ENCODE results near the gene ZNF764.

ZNF764 gene

GRCh38 chr16:30570636-30571444 is 12.7 kb upstream of the ZNF764 start:
- no peak for DNase-seq (ENCODE audit: insufficient read length, low spot score)
- no peak for FAIRE-seq

- DNase-seq (ENCODE audit: insufficient read length, low spot score) = no peak
- no peak for FAIRE-seq
Measured at GRCh38 chr16:30569746-30570635, 11.8 kb upstream of the ZNF764 start.

- no peak for DNase-seq (ENCODE audit: insufficient read length, low spot score)
- FAIRE-seq = no peak
Measured at GRCh38 chr16:30569281-30569680, 11.1 kb upstream of the ZNF764 start.

GRCh38 chr16:30567991-30568638 is 9.9 kb upstream of the ZNF764 start:
- FAIRE-seq = peak; percentile 48
- peak; percentile 86 for DNase-seq (ENCODE audit: insufficient read length, low spot score)

DNA sequence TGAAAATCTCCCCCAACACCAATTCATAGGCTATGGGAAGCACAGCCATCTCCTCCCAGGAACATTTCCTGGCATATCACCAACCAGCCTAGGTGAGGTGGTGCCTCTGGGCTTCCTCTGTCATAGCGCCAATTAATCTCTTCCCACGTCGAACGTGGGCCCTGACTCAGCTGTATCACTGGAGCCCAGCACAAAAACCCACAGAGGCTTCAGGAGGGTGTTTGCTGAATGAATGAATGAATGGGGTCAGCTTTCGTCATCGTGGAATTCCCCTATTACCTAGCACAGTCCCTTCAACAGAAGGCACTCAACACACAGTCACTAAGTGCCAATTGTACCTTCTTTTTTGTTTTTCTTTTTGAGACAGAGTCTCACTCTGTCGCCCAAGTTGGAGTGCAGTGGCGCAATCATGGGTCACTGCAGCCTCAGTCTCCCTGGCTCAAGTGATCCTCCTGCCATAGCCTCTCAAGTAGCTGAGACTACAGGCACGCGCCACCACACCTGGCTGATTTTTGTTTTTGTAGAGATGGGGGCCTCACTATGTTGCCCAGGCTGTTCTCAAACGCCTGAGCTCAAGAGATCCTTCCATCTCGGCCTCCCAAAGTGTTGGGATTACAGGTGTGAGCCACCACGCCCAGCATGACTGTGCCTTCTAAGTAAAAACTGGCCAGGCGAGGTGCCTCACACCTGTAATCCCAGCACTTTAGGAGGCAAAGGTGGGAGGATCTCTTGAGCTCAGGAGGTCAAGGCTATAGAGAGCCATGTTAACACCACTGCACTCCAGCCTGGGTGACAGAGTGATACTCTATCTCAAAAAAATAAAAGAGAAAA is 9.2 kb upstream of the ZNF764 start:
- no peak for DNase-seq (ENCODE audit: insufficient read length, low spot score)
- no peak for FAIRE-seq

DNA sequence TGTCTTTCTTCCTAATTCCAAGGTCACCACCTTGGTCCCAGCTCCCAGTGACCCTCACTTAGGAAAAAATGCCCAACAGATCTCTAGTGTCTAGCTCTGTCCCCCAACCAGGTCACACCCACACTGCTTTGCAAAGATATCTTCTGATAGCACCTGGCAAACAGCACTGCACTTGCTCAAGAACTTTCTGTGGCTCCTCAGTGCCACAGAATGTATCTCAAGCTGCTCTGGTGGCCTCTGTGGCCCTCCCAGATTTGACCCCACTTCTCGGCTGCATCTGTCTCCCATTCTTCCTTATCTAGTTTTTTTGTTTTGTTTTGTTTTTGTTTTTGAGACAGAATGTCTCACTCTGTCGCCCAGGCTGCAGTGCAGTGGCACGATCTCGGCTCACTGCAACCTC is 8.4 kb upstream of the ZNF764 start:
- no peak for DNase-seq (ENCODE audit: insufficient read length, low spot score)
- no peak for FAIRE-seq

DNA sequence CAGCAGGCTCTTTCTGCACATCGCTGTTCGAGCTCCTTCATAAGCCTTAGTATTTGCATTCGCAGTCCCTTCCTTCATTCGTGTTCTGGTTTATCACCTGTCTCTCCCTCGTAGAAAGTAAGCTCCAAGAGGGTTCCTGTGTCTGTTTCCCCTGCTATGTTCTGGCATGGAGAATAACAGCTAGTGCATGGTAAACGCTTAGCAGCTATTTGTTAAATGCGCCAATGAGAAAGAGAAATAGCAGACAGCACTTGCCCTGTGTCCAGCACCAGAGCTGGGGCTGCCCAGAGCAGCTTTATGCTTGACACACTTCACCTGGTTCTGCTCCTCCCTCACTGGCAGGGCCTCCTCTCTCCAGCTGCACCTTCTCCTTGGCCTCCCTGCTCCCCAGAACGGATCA is 7.8 kb upstream of the ZNF764 start:
- FAIRE-seq = no peak
- DNase-seq (ENCODE audit: insufficient read length, low spot score) = no peak

DNA sequence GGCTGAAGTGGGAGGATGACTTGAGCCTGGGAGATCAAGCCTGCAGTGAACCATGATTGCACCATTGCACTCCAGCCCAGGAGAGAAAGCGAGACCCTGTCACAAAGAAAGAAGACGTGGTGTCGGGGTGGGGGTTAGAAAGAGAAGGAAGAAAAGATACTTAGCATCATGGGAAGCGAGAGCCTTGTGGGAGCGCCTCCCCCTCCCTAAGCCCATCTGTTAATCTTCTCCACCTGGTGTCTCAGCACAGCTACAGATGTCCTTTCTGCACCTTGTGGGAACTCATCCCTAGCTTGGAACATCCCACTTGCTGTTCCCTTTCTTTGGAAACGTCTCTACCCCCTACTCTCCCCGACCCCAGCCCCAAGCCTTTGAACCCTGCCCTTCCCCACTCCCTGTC is 7.4 kb upstream of the ZNF764 start:
- DNase-seq (ENCODE audit: insufficient read length, low spot score) (no peak), FAIRE-seq (no peak)

GRCh38 chr16:30562021-30562420 is 3.8 kb upstream of the ZNF764 start:
- FAIRE-seq = no peak

DNA sequence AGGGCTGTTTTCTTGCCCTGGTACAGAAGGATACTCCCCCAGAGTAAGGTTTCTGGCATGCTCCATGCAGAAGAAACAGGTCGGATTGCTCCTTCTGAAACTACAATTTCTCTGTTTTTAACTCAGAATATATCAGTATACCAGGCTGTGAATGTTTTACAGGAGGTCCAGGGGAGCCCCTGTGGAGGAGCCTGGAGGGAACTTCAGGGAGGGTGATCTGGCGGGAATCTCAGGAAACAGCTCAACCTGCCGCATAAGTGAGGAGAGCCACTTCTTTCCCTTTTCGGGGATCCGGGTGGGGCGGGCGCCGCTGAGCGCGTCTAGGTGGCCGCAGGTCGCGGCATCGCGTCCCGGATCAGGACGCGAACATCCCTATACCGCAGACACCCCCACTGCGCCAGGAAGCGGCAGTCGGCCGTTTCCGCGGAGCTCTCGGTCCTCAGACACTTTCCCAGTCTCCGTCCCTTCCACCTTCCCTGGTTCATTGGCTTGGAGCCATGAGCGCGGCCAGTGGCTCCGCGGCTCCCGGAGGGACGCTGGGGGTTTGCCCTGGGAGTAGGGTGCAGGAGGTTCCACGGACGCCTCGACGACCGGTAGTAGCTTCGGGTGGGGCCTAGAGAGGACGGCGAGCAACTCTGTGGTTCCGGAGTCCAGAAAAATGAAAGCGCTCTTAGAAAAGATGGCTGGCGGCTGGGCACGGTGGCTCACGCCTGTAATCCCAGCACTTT is 3.1 kb upstream of the ZNF764 start:
- DNase-seq (ENCODE audit: insufficient read length, low spot score) (no peak), FAIRE-seq (no peak)

More at GRCh38 chr16:30562021-30562420, 3.8 kb upstream of the ZNF764 start:
- DNase-seq (ENCODE audit: insufficient read length, low spot score) = no peak

DNA sequence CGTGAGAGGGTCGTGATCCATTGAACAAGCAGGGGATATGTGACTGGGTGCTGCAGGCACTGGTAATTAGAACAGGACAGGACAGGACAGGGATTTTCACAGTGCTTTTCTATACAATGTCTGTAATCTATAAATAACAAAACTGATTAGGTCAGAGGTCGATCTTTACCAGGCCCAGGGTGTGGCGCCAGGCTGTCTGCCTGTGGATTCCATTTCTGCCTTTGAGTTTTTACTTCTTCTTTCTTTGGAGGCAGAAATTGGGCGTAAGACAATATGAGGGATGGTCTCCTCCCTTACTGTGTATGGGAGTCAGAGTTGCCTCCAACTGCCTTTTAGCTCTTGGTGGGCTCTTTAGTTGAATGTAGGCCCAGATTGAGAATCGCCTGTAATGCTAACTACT is 1.5 kb upstream of the ZNF764 start:
- FAIRE-seq = no peak
- DNase-seq (ENCODE audit: insufficient read length, low spot score) = no peak

DNA sequence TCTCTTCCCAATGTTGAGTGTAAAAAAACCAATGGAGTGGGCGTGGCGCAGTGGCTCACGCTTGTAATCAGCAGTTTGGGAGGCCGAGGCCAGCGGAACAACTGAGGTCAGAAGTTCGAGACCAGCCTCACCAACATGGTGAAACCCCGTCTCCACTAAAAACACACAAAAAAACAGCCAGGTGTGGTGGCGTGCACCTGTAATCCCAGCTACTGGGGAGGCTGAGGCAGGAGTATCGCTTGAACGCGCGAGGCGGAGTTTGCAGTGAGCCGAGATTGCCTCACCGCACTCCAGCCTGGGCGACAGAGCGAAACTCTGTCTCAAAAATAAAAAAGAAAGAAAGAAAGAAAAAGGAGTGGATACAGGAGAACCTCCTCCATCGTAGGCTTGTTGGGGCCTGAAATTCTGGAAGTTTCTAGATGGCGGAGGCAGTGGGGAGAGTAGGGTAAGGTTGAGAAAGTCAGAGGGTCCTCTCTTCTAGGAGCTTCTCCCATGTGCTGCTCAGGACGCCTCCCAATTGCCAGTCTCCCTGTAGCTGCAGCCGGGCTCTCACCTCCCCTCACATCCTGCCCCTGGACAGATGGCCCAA is 709 bp upstream of the ZNF764 start:
- FAIRE-seq (no peak), DNase-seq (ENCODE audit: insufficient read length, low spot score) (no peak)

DNA sequence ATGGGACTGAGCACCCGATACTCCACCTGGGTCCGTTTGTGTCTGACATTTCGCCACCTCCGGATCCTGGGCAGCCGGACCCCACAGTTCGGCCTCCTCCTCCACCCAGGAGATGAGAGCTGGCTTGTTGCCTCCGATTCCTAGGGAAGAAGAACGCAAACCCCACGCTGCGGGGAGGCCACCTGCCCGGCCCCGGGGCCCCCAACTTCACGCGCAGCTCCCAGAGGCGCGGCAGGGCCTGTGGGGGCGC is 542 bp downstream of the ZNF764 start:
- no peak for FAIRE-seq
- DNase-seq (ENCODE audit: insufficient read length, low spot score) = no peak

- DNase-seq (ENCODE audit: insufficient read length, low spot score) (no peak), FAIRE-seq (no peak)
Measured at GRCh38 chr16:30556125-30556473, 2.1 kb downstream of the ZNF764 start.

- FAIRE-seq (no peak), DNase-seq (ENCODE audit: insufficient read length, low spot score) (no peak)
Measured at GRCh38 chr16:30555315-30556124, 2.7 kb downstream of the ZNF764 start.

DNA sequence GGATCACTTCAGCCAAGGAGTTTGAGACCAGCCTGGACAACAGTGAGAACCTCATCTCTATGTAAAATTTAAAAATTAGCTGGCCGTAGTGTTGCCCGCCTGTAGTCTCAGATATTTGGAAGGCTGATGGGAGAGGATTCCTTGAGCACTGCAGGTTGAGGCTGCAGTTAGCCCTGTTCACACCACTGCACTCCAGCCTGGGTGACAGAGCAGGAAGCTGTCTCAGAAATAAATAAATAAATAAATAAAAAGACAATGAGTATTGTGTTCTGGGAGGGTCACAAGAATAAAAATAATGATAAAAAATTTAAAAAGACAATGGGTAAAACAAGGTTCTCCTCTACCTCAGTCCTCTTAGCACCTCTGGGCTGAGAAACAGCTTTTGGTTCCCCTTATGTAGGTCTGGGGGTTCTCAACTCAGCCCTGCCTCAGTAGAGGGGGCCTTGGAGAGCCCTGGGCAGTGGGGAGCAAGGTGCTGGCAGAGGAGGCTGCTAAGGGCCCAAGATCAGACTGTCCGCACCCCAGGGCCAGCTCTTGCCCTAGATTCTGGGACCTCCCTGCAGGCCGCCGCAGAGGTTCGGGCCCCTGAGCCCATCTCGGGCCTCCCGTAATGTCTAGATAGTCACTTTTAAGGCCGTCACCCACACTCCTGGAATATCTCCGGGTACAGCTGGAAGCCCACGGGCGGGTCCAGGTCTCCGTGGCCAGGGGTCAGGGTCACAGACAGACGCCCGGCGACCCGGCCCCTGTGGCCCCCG is 3.4 kb downstream of the ZNF764 start:
- FAIRE-seq (no peak), DNase-seq (ENCODE audit: insufficient read length, low spot score) (no peak)

DNA sequence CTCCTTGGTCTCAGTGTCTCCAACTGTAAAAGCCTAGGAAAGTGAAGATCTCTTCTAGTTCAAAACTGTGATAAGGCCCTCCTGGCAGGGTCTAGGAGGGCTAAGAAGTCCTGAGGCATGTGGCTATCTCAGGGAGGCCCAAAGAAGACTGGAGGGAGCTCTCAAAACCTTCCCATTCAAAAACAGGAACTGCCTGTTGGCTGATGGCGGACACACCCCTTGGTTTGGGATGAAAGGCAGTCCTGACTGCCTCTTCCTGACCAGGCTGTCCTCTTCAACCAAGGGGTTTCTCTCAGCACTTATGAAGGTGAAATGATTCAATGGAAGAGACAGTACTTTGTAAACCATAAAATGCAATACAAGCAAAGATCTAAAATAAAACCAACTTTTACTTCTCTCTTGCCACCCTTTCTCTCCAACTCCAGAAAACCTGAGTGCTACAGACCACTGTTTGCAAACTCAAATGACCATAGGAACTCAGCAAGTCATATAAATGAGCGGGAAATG is 4.7 kb downstream of the ZNF764 start:
- FAIRE-seq = no peak

GRCh38 chr16:30552956-30553355 is 5.2 kb downstream of the ZNF764 start:
- FAIRE-seq = no peak
- DNase-seq (ENCODE audit: insufficient read length, low spot score) = no peak

More for the DNA sequence above, 4.7 kb downstream of the ZNF764 start:
- no peak for DNase-seq (ENCODE audit: insufficient read length, low spot score)

All from HTR-8/SVneo (cell line).